ENCODE results near the gene RAB44.

Gene RAB44

DNA sequence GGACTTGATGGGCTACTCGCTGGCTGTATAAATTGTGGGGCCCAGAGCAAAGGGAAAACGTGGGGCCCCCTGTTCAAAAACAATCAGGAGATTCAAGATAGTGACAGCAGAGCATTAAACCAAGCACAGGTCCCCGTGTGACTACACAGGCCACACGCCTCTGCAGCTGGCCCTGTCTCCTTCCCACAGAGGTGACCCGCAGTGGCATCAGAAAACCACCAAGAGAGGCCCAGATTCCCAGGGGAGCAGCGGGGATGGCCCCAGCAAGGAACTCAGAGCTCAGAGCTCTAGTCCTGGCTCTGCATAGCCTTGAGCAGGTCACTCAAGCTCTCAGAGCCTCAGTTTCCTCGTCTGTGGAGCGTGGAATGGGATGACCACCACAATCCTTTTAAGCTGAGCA, 84.0 kb downstream of the RAB44 start:
- DNase-seq = no peak
